ENCODE data around the gene MASTL.

DNA sequence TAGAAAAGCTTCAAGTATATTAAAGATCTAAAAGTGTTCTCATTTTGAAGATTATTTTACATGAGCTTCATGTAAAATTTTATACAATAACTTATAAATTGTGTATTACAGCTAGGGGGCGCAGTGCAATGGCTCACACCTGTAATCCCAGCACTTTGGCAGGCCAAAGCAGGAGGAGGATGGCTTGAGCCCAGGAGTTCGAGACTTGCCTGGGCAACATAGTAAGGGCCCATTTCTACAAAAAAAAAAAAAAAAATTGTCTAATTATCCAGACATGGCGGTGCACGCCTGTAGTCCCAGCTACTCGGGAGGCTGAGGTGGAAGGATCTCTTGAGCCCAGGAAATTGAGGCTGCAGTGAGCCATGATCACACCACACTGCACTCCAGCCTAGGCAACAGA is 68.8 kb downstream of the MASTL start:
- peak; percentile 92 for TF ChIP-seq CTCF (IDR thresholded peaks at IDR 0.05)
- TF ChIP-seq ZFX (IDR thresholded peaks at IDR 0.05; ENCODE audit: borderline replicate concordance): no peak
